Esophagus muscularis mucosa (tissue), 4 donors: ENCODE measurements around the gene MFF. TPM values are rescaled to one million over a fixed set of nuclear protein-coding genes. Genes with fewer than 3 reads are reported as not detected.

Experiments used
- DNase-seq: peaks from one replicate; pipeline ENCODE4 v3.0.0-alpha.2; 2017; ENCODE audit errors: extremely low spot score
- H3K27ac ChIP-seq, 4 donors: fragments of 200-600 bp; sonication (generic); replicated peaks in 1 of 4; 1 replicate in 3 of 4; 2 replicates in 1 of 4; pipeline ENCODE4 v1.5.1; 2016 to 2019; ENCODE audit warnings: mild to moderate bottlenecking in 1 of 4
- H3K27me3 ChIP-seq, 4 donors: fragments of 200-600 bp; sonication (generic); one replicate each; pipeline versions ENCODE4 v1.5.1 to v1.6.0; 2016 to 2019
- H3K36me3 ChIP-seq, 4 donors: fragments of 200-600 bp; sonication (generic); one replicate each; pipeline ENCODE4 v1.5.1; 2016 to 2019
- H3K4me1 ChIP-seq, 4 donors: fragments of 200-600 bp; sonication (generic); one replicate each; pipeline ENCODE4 v1.5.1; 2016 to 2019
- H3K4me3 ChIP-seq, 4 donors: fragments of 200-600 bp; sonication (generic); 1 replicate in 2 of 4; 2 replicates in 2 of 4; pipeline ENCODE4 v1.5.1; 2016 to 2019; ENCODE audit warnings: mild to moderate bottlenecking in 4 of 4, moderate library complexity in 1 of 4
- H3K9me3 ChIP-seq, 4 donors: fragments of 200-600 bp; sonication (generic); 1 replicate in 3 of 4; 2 replicates in 1 of 4; pipeline ENCODE4 v1.5.1; 2016 to 2019
- EP300 ChIP-seq: sonication (generic); formaldehyde crosslinking; IDR thresholded peaks from one replicate; pipeline ENCODE4 v1.6.1; 2017; ENCODE audit warnings: antibody characterized with exemption
- POLR2A ChIP-seq: fragments of 450-650 bp; IDR thresholded peaks from one replicate; pipeline ENCODE4 v1.6.1; 2017; ENCODE audit warnings: antibody characterized with exemption, moderate library complexity, mild to moderate bottlenecking, low read depth
- POLR2AphosphoS5 ChIP-seq, 2 donors: sonication (generic); formaldehyde crosslinking; IDR thresholded peaks; one replicate each; pipeline ENCODE4 v1.6.1; 2017; ENCODE audit warnings: antibody characterized with exemption in 2 of 2
- WGBS: methylation state at CpG from one replicate; pipeline ENCODE4 v1.1.5; 2018; 5-methylcytosine and 5-hydroxymethylcytosine counted together
- intact Hi-C: fragments of 100-400 bp; cut with DNase I; formaldehyde crosslinking; loops from one replicate; pipeline ENCODE4 v1.15.1; 2023
- total RNA-seq, 4 donors: library from RNA; depleted of rRNA; stranded (reverse); fragments of >200 nt; gene quantifications; one replicate each; pipeline versions ENCODE4 v1.1.0 to v1.2.1, GENCODE V29; 2016
- TF ChIP-seq, protein P1 (sequence below), 3 experiments: fragments of 200-600 bp in 2 of 3; fragments of 450-650 bp in 1 of 3; sonication (generic) in 2 of 3; IDR thresholded peaks; one replicate each; pipeline ENCODE4 v1.5.1; 2017 to 2019; ENCODE audit warnings: antibody characterized with exemption in 3 of 3, mild to moderate bottlenecking in 2 of 3, moderate library complexity in 1 of 3

MFF gene
- total RNA-seq, 4 donors from 2014 or later: 117 to 135 (median 125) TPM

DNA sequence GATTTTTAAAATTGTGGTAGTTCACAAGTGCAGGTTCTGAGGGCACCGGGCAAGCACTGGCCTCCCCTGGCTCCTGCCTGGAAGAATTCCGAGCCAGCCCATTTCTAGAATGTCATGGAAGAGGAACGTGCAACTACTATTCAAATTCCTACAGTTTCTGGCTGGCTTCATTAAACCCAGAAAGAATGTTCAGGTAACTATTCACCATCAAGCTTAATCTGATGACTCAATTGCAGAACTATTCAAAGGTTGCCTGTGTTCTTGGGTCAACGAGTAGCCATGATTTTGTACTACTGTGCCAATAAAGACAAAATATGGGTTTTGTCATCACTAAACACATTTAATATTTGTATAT lies 14.3 kb upstream of the MFF start:
- 91% methylated on average over 4 of the region's 4 CpGs for WGBS
- intact Hi-C loops: no loop called here
- Histone ChIP-seq H3K36me3 (no peaks in the 10 kb centered on the region), H3K27me3 (no peaks in the 10 kb centered on the region), H3K4me3 (no peak overlapping the region), H3K27ac (no peak overlapping the region), H3K9me3 (no peaks in the 10 kb centered on the region), H3K4me1 (no peaks in the 10 kb centered on the region)
- no peak for DNase-seq
- TF ChIP-seq EP300: no peak
- TF ChIP-seq POLR2AphosphoS5 (IDR thresholded peaks at IDR 0.05): no peak
- TF ChIP-seq POLR2A: no peak
- TF ChIP-seq, protein P1, sequence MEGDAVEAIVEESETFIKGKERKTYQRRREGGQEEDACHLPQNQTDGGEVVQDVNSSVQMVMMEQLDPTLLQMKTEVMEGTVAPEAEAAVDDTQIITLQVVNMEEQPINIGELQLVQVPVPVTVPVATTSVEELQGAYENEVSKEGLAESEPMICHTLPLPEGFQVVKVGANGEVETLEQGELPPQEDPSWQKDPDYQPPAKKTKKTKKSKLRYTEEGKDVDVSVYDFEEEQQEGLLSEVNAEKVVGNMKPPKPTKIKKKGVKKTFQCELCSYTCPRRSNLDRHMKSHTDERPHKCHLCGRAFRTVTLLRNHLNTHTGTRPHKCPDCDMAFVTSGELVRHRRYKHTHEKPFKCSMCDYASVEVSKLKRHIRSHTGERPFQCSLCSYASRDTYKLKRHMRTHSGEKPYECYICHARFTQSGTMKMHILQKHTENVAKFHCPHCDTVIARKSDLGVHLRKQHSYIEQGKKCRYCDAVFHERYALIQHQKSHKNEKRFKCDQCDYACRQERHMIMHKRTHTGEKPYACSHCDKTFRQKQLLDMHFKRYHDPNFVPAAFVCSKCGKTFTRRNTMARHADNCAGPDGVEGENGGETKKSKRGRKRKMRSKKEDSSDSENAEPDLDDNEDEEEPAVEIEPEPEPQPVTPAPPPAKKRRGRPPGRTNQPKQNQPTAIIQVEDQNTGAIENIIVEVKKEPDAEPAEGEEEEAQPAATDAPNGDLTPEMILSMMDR (IDR thresholded peaks at IDR 0.05): no peak

DNA sequence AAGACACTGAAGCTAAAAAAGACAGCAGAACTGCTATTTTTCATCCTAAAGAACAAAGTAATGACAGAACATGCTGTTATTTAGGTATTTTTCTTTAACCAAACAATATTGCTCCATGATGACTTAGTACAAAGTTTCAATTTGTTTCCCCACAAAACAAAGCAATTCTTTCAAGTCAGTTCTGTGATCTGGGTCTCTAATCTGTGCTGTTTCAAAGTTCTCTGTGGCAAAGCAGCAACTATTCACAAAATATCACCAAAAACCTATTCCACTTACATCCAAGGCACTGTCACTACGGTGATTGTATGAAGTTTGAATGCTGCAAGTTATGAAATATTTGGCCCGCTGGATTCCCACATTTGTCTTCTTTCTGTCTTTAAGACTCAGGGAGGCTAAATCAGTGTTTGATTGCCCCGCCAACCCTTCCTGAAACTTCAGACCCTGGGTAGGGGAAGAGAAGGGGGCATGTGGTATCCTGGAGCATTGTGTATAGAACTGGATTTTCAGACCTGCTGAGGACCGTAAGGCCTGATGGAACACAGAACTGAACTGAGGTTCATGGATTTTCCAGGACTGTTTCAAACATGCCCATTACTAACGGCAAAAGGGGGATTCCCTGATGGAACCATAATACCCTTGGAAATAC lies 13.1 kb upstream of the MFF start:
- WGBS: 90% methylated on average over 5 of the region's 5 CpGs
- H3K36me3 ChIP-seq: no peaks in the 10 kb centered on the region
- no peaks in the 10 kb centered on the region for H3K4me1 ChIP-seq
- intact Hi-C loops: no loop called here
- H3K27me3 ChIP-seq: no peaks in the 10 kb centered on the region
- no peaks in the 10 kb centered on the region for H3K9me3 ChIP-seq
- TF ChIP-seq, protein P1 (IDR thresholded peaks at IDR 0.05): no peak
- TF ChIP-seq POLR2AphosphoS5 (IDR thresholded peaks at IDR 0.05) (no peak), EP300 (no peak), POLR2A (no peak)
- H3K27ac ChIP-seq: no peak overlapping the region
- H3K4me3 ChIP-seq: no peak overlapping the region
- DNase-seq: no peak

DNA sequence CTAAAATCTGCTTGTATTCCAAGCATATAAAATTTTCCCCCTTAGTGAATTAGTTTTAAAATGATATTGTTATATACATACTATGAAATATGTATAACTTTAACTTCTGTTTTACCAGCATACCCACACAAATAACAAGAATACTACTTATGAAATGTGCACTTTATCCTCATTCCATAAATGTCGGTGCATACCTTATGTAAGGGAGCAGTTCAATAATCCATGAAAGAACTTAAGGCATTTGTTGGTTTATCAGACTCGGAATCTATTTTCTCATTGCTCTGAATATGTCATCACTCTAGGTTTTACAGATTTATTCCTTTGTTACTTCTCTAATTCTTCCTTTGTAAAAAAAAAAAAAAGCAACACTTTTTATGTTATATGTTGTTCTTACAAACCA lies 12.5 kb upstream of the MFF start:
- no peak for DNase-seq
- no peak overlapping the region for H3K4me3 ChIP-seq
- no peaks in the 10 kb centered on the region for H3K4me1 ChIP-seq
- intact Hi-C loops: no loop called here
- no peaks in the 10 kb centered on the region for H3K9me3 ChIP-seq
- H3K27me3 ChIP-seq: no peaks in the 10 kb centered on the region
- 50% methylated on average over 2 of the region's 2 CpGs for WGBS
- H3K27ac ChIP-seq: no peak overlapping the region
- no peaks in the 10 kb centered on the region for H3K36me3 ChIP-seq
- no peak for TF ChIP-seq POLR2A
- TF ChIP-seq POLR2AphosphoS5 (IDR thresholded peaks at IDR 0.05): no peak
- TF ChIP-seq, protein P1 (IDR thresholded peaks at IDR 0.05): no peak
- no peak for TF ChIP-seq EP300

DNA sequence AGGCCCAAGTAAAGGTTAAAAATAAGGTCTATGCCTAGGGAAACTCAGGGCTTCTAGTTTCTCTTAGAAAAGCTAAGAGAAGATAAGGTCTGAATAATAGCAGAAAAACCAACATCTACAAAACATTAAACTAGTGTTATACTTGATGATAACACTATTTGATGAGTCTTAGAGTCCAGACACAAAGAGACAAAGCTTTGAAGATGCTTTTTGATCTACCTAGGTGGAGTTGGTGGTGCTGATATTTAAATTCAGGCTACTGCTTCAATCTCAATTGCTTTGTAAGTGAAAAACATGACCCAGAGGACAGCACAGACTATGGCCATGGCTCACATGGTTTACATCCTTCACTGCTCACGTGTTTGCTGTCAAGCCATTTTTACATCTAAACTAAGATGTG lies 11.7 kb upstream of the MFF start:
- Histone ChIP-seq H3K4me3 (no peak overlapping the region), H3K27ac (no peak overlapping the region), H3K4me1 (no peaks in the 10 kb centered on the region), H3K36me3 (no peaks in the 10 kb centered on the region), H3K9me3 (no peaks in the 10 kb centered on the region), H3K27me3 (no peaks in the 10 kb centered on the region)
- TF ChIP-seq EP300 (no peak), POLR2AphosphoS5 (IDR thresholded peaks at IDR 0.05) (no peak), POLR2A (no peak)
- TF ChIP-seq, protein P1 (IDR thresholded peaks at IDR 0.05): no peak
- no peak for DNase-seq
- 88% methylated on average over 1 of the region's 1 CpG for WGBS
- intact Hi-C loops: no loop called here

DNA sequence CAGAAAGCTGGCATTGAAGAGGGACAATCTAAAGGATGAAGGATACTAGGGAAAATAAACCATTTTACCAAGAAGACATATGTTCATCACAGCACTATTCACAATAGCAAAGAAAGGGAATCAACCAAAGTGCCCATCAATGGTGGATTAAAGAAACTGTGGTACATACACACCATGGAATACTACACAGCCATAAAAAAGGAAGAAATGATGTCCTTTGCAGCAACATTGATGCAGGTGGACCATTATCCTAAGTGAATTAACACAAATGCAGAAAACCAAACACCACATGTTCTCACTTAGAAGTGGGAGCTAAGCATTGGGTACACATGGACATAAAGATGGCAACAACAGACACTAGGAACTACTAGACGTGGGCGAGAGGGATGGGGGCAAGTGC lies 7.2 kb upstream of the MFF start:
- DNase-seq: no peak
- H3K4me1 ChIP-seq: no peaks in the 10 kb centered on the region
- TF ChIP-seq, protein P1 (IDR thresholded peaks at IDR 0.05): no peak
- TF ChIP-seq POLR2A (no peak), POLR2AphosphoS5 (IDR thresholded peaks at IDR 0.05) (no peak), EP300 (no peak)
- no peaks in the 10 kb centered on the region for H3K9me3 ChIP-seq
- no peak overlapping the region for H3K27ac ChIP-seq
- no peaks in the 10 kb centered on the region for H3K36me3 ChIP-seq
- no peak overlapping the region for H3K4me3 ChIP-seq
- WGBS: 100% methylated on average over 2 of the region's 2 CpGs
- no peaks in the 10 kb centered on the region for H3K27me3 ChIP-seq
- intact Hi-C loops: no loop called here
